ENCODE results near the gene TXNDC8.
"Not testable (repeated sequence)": the region's sequence is repeated elsewhere in the genome, so short reads cannot be mapped to it uniquely, and the experiment has no call there.

TXNDC8 gene

DNA sequence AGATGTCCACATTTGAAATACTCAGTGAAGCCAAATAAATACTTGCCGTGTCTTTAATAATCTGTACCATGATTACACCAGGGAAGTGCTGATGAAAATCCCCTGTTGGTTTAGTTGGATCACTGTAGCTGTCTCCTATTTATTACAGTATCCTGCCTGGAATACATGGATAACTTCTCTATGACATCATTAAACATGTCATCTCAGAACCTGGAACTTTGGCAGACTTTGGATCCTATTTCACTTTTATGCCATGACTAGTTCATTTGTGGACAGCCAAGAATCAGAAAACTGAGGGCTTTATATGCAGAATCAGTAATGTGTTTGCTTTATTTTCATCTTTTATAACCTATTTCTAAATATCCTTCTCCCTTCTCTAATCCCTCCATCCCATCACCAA lies at the start of gene TXNDC8:
Gene TXNDC8, minus strand, starts transcription at position 137 of the 400 bp plus-strand sequence.
- ChIA-PET CTCF (no interaction called here), POLR2A (no interaction called here)
- no peak for DNase-seq (ENCODE audit: low read depth, low spot score)

GRCh38 chr9:110383491-110383890 lies 45.8 kb upstream of the TXNDC8 start:
- ChIA-PET POLR2A (no interaction called here), CTCF (no interaction called here)
- DNase-seq (ENCODE audit: low read depth, low spot score) = no peak
- TF ChIP-seq CTCF (IDR thresholded peaks at IDR 0.05; ENCODE audit: insufficient read depth, low read length, missing control alignments) = no peak
- H3K4me3 ChIP-seq (ENCODE audit: low read depth, low read length) = no peak overlapping the region

More for the DNA sequence above, at the start of gene TXNDC8:
- no peak within 1 kb of the TSS for H3K4me3 ChIP-seq (ENCODE audit: low read depth, low read length)
- TF ChIP-seq CTCF (IDR thresholded peaks at IDR 0.05; ENCODE audit: insufficient read depth, low read length, missing control alignments) = no peak

DNA sequence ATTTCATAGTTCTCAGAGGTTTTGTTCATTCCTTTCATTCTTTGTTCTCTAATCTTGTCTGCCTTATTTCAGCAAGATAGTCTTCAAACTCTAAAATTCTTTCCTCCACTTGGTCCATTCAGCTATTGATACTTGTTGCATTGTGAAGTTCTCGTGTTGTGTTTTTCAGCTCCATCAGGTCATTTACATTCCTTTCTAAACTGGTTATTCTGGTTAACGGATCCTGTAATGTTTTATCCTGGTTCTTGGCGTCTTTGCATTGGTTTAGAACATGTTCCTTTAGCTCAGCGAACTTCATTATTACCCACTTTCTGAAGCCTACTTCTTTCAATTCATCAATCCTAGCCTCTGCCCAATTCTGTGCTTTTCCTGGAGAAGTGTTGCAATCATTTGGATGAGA lies 45.1 kb upstream of the TXNDC8 start:
- no peak for DNase-seq (ENCODE audit: low read depth, low spot score)
- TF ChIP-seq CTCF (IDR thresholded peaks at IDR 0.05; ENCODE audit: insufficient read depth, low read length, missing control alignments) = no peak
- H3K4me3 ChIP-seq (ENCODE audit: low read depth, low read length) = no peak overlapping the region
- CTCF ChIA-PET = no interaction called here
- POLR2A ChIA-PET = interaction anchor here (0.6 kb wide), 1 partner anchor 12 kb away, joined by 3 read pairs; no protein-coding TSS in a partner anchor

GRCh38 chr9:110371411-110372007 lies 33.8 kb upstream of the TXNDC8 start:
- no peak overlapping the region for H3K4me3 ChIP-seq (ENCODE audit: low read depth, low read length)
- ChIA-PET POLR2A (no interaction called here), CTCF (no interaction called here)
- no peak for DNase-seq (ENCODE audit: low read depth, low spot score)
- TF ChIP-seq CTCF (IDR thresholded peaks at IDR 0.05; ENCODE audit: insufficient read depth, low read length, missing control alignments) = no peak

- POLR2A ChIA-PET = interaction anchor here (0.7 to 1.1 kb wide), 3 partner anchors 19 to 114 kb away, joined by 3 read pairs; no protein-coding TSS in a partner anchor
- TF ChIP-seq CTCF (IDR thresholded peaks at IDR 0.05; ENCODE audit: insufficient read depth, low read length, missing control alignments) = no peak
- CTCF ChIA-PET = no interaction called here
- no peak for DNase-seq (ENCODE audit: low read depth, low spot score)
- H3K4me3 ChIP-seq (ENCODE audit: low read depth, low read length) = no peak overlapping the region
Measured at GRCh38 chr9:110370315-110370714, 32.7 kb upstream of the TXNDC8 start.

DNA sequence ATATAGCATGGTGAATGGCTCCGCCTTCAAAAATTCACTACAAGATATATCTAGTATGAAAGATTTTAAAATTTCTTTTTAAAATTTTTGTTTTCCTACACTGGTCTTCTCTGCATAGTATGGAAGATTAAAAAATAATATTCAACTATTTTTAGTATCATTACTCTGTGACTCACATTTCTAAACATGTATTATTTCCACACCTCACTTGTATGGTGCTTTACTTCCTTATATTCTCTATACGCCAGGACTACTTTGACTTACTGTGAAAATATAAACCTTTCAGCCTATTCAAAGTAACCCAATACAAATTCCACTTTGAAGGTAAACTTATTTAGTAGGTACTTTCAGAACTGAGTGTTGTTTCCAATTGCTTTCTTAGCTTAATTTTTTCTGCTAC lies 26.8 kb upstream of the TXNDC8 start:
- ChIA-PET CTCF (no interaction called here), POLR2A (no interaction called here)
- no peak for TF ChIP-seq CTCF (IDR thresholded peaks at IDR 0.05; ENCODE audit: insufficient read depth, low read length, missing control alignments)
- no peak overlapping the region for H3K4me3 ChIP-seq (ENCODE audit: low read depth, low read length)
- no peak for DNase-seq (ENCODE audit: low read depth, low spot score)

DNA sequence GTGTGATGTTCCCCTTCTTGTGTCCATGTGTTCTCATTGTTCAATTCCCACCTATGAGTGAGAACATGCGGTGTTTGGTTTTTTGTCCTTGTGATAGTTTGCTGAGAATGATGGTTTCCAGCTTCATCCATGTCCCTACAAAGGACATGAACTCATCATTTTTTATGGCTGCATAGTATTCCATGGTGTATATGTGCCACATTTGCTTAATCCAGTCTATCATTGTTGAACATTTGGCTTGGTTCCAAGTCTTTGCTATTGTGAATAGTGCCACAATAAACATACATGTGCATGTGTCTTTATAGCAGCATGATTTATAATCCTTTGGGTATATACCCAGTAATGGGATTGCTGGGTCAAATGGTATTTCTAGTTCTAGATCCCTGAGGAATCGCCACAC lies 21.3 kb upstream of the TXNDC8 start:
- H3K4me3 ChIP-seq (ENCODE audit: low read depth, low read length); POLR2A ChIA-PET: not testable (repeated sequence)

More for the DNA sequence above, 21.3 kb upstream of the TXNDC8 start:
- CTCF ChIA-PET; DNase-seq (ENCODE audit: low read depth, low spot score): not testable (repeated sequence)

Measured in AG04449 (cell line).